COLO668 (cell line): ENCODE measurements around the gene SCGB1A1.
"Not testable (repeated sequence)": the region's sequence is repeated elsewhere in the genome, so short reads cannot be mapped to it uniquely, and the experiment has no call there.

Source experiments
- DNase-seq: peaks from one replicate; lab custom pipeline; 2025; ENCODE audit not compliant: unreplicated experiment; lab: John Stamatoyannopoulos, UW

SCGB1A1 gene

DNA sequence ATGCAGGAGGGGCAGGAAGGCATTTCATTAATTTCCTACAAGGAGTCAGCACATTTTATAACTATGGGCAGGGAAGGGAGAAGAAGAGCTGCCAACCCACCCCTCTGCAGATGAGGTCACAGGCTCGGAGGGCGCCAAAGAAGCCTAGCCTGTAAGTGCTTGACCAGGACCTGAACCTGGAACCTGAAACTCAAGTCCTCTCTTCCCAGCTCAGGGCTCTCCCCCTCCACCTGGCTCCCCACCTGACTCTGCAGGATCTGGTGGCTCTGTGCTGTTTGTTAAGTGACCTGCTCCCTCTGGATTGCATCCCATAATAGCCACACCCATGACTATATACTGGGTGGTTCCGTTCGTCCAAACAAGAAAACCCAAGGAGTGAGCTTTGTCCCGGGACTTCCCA, 27.3 kb downstream of the SCGB1A1 start:
- no peak for DNase-seq

DNA sequence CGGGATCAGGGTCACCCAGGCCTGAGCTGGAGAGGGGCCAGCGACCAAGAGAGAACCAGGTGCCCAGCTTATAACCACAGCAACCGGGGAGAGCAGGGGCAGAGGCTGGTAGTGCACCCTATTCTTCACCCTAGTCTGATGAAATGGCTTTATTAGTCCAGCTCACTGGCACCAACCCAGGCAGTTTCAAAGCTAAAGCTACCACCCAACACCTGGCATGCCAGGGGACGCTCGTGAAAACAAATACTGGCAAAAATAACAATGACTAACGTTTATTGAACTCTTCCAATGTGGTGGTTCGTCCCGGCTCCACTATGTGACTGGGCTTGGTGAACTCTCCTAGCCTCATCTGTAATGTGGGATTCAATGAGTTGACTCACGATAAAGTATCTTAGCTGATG, 30.6 kb downstream of the SCGB1A1 start:
- DNase-seq, result peak; percentile 44

DNA sequence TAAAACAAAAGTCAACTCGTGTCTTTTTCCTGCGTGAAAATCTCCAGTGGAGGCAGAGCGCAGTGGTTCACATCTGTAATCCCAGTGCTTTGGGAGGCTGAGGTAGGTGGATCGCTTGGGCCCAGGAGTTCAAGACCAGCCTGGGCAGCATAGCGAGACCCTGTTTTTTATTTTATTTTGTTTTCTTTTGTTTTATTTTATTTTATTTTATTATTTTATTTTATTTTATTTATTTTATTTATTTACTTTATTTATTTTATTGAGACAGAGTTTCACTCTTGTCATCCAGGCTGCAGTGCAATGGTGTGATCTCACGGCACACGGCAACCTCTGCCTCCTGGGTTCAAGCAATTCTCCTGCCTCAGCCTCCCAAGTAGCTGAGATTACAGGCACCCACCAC, 31.1 kb downstream of the SCGB1A1 start:
- not testable (repeated sequence) for DNase-seq

DNA sequence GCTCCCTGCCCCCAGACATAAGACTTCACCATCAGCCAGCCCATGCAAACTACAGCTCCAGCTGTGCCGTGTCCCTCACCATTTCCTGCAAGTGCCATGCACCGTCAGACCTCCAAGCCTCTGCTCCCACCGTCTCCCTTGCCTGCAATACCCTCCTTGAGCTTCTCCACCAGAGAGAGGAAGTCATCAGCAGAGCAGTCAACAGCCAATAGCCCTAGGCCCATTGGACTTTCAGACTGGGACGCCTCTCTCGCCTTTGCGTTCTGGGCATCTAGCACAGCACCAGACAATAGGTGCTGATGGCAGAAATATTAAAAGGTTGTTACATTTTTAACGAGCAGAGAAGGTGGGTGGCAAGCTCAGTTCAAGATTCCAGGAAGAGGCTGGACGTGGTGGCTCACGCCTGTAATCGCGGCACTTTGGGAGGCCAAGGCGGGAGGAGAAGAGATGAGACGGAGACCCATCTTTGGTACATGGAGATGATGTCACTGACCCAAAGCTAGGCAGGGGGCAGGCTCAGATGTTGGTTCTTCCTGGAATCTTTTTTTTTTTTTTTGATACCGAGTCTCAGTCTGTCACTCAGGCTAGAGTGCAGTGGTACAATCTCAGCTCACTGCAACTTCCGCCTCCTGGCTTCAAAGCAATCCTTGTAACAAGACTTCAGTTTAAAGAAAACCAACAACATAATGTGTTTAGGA, 31.9 kb downstream of the SCGB1A1 start:
- no peak for DNase-seq

DNA sequence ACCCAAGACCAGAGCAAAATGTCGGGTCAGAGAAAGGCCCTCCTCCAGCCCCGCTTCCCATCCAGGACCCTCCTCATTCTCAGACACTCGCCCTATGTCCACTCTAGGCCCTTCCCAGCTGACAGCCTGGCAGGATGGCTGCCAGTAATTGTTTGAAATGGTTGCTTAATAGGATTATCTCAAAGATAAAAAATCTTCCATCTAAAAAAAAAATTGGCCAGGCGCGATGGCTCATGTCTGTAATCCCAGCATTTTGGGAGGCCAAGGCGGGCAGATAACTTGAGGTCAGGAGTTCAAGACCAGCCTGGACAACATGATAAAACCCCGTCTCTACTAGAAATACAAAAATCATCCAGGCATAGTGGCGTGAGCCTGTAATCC, 32.4 kb downstream of the SCGB1A1 start:
- DNase-seq, result no peak

DNA sequence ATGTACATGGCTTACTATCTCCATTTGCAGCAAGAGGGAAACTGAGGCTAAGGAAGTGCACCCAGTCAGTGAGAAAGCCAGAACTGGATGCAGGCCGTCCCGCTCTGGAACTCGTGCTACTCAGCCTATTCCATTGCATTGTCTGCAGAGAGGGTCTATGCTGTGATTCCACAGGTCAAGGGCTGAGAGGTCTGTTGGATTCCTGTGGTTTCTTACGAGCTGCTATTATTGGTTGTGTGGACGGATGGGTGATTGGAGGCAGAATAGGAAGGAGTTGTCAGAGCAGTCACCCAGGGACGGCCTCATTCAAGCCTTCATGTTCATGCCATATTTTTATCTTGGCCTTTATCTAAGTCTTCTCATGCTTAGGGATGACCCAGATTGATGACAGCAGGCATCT, 33.4 kb downstream of the SCGB1A1 start:
- no peak for DNase-seq

DNA sequence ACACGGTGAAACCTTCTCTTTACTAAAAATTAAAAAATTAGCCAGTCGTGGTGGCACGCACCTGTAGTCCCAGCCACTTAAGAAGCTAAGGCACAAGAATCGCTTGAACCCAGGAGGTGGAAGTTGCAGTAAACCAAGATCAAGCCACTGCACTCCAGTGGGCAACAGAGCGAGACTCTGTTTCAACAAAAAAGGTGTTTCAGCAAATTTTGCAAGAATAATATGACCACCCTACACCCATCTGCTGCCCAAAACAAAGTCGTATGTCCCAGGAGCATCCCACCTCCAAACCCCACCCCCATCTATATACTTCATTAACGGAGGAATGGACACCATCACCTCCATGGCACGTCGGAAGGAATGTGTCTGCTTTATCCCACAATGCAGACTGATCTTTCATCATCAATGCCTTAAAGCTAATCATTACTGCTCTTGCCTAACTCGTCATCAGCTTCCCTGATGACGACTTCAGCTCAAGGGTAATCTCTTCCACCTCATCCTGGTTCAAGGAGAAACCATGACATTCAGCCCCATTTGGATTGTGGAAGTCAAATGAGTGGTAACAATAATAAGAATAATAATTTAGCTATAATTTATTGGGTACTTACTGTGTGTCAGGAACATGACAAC, 34.1 kb downstream of the SCGB1A1 start:
- DNase-seq, result no peak

DNA sequence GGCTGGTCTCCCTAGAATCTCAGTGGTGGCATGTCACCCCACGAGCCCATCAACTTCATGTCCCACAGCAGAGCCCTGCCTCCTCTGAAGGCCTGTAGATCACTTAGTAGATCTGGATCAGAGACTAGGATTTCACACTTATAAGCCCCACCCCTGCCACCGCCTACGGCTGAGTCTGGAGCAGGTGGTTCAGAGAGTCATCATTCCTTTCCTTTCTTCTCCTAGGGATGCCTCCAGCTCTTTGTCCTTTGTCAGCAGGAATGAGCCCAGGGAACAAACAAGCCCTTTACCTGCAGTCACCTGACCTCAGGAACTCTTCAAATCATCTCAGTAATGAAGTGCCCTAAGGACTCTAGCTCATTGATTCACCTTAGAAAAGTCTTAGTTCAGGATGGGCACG, 37.8 kb downstream of the SCGB1A1 start:
- DNase-seq, result peak; percentile 35

DNA sequence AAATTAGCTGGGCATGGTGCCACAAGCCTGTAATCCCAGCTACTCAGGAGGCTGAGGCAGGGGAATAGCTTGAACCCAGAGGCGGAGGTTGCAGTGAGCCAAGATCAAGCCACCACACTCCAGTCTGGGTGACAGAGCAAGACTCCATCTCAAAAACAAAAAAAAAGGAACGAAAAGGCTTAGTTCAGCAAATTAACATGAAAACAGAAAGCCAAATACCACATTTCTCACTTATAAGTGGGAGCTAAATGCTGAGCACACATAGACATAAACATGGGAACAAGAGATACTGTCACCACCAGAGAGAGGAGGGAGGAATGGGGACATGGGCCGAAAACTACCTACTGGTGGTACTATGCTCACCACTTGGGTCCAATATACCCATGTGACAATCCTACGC, 38.6 kb downstream of the SCGB1A1 start:
- DNase-seq, result no peak

DNA sequence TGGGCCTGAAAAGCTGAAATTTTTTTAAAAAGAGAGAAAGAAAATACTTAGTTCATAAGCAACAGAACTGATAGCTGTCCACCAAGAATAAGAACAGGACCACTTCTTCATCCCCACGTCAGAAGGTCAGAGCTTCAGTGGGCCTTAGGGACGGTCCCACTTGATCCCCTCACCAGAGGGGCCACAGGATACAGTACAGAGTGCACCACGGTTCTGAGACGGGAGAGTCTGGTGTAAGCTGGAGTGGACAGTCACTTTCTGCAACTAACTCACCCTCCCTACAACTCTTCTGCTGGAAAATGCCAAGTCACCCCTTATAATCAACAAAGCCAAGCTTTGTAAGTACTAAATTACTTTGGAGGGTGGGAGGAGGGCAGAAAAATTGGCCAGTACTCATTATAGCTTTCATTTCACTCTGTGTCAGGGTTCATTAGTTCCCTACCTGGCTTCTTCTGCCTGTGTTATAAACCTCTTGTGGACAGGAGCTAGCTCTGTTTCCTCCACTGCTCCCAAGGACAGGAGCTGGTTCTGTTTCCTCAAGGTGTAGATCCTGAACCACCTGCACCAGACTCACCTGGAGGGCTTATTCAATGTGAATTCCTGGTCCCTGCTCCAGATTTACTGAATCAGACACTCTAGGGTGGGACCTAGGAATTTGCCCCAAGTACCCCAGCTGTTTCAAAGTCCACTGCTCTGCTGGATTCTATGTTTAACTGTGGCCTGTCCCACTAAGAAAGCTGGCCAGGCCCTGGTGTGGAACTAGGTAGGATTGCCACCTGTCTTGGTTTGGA, 39.6 kb downstream of the SCGB1A1 start:
- no peak for DNase-seq

DNA sequence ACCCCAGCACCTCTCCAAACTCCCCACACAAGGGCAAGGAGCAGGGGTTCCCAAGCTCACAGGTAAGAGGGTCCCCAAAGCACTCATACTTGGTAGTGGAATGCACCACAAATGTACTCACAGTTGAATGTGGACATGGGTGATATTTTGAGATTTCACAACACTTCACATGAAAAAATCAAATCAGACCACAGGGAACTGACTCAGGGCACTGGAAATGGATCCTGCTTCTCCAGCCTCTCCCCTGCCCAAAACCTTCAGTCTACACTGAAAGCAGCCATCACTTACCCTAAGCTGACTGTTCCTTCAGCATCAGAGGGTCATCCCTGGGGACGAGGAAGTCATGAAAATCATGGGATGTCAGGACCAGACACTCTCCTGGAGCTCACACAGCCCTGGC, 40.2 kb downstream of the SCGB1A1 start:
- no peak for DNase-seq

DNA sequence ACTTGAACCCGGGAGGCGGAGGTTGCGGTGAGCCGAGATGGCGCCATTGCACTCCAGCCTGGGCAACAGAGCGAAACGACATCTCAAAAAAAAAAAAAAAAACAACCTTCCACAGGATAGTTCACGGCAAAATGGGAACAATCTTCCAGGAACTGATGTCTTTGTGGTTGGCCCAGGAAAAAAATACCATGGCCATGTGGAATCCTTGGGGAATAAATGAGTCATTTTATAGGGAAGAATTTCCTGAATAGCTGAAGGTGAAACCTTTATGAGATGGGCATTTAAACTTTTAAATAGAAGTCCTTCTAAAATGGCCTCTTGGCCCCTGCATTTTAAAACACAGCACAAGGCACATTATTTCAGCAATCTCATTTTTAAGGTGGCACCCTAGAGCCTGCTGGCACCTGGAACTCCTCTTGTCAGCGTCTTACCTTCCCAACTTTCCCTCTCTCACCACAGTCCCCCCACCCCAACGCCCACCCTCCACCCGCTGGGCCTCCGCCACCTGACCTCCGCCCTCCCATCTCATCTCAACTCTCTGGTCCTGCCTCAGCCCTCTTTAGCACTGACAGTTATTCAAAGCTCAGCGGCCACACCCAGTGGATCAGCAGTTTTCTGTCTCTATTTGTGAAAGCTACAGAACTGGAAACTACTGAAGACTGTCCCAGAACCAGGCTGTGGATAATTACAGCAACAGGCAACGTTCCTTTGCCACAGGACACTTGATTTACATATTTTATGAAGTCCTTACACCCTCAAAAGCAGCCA, 43.1 kb downstream of the SCGB1A1 start:
- DNase-seq, result no peak

DNA sequence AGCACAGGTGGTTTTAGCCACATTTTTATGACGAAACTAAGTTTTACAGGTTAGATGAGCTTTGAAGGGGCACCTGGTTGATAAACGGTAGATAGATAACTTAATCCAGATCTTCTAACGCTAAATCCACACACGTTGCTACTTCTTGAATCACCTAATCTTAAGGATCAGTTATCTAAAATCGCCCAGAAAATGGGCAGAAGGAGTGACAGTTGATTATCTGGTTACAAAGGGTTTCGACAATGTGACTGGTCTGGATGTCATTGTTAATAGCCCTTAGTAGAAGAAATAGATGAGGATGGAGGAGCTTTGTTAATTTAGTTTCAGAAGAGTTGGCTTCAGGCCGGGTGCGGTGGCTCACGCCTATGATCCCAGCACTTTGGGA, 43.7 kb downstream of the SCGB1A1 start:
- DNase-seq, result no peak

DNA sequence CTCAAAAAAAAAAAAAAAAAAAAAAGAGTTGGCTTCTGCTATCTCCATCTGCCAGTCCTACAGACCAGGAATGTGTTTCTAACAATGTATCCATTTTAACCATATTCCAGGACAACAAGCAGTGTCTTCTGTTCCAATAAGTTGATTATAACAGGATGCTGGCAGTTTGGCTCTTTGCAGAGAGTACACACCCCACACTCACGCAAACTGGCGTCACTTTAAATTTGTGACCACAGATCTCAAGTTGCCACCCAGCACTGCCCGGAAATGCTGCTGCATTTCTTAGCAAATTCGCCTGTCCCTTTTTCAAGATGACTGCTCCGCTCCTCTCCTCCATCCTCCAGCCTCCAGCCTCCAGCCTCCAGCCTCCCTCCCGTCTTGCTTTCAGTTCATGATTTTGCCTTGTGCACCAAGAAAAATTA, 44.3 kb downstream of the SCGB1A1 start:
- DNase-seq, result no peak

DNA sequence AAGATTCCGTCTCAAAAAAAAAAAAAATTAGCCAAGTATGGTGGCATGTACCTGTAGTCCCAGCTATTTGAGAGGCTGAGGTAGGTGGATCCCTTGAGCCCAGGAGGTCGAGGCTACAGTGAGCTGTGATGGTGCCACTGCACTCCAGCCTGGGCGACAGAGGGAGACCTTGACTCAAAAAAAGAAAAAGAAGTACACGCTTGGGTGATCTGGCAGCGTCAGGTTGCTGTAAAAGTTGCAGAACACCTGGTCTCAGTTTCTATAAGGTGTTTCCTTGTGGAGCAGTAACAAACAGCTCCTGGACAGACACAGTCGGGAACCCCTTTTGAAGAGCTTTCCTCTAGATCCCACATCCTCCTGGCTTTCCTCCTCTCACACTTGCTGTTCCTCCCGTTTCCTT, 45.8 kb downstream of the SCGB1A1 start:
- DNase-seq, result no peak

DNA sequence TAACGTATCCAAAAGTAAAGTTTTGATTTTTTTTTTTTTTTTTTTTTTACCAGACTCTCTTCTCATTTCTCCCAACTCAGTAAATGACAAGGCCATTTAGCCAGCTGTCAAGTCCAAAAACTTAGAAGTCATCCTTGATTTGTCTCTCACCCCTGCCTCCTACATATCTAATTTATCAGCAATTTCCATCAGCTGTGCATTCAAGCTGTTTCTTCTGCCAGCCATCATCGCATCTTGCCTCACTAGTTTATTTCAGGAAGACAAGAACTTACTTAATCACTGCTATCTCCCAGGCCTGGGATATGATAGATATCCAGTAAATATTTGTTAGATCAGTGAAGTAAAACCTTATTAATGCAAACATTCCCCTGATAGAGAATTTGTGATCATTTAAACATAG, 47.6 kb downstream of the SCGB1A1 start:
- DNase-seq, result no peak

DNA sequence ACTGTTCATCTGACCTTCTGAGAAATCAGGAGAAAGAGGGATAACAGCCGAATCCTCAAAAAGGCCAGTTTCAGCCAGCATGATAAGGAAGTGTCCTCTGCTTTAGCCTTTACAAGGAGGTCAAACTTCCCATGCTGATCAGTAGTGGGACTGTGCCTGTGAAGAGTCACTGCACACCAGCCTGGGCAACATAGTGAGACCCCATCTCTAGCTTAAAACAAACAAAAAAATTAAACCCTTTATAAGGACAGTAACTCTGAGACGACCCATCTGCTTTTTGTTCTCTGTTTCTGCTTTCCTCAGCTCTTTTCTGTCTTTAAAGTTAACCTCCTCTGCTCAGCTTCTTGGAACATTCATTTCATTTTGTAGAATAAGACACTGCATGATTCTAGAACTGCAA, 49.7 kb downstream of the SCGB1A1 start:
- DNase-seq, result no peak

DNA sequence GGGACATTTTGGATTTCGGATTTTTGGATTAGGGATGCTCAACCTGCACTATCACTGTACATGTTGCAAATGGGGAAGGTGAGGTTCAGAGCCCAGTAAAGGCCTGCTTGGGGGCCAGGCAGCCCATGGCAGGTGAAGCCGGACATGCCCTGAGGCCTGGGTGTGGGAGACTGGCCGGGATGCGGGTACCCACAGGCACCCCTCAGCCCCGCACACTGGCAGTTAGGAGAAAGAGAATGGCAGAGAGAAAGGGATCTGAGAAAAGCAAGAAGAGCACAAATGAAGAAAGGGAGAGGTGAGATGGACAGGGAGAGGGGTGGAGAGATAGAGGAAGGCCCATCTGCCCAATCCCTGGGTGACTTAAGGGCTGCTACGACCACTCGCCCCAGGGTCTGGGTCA, 52.8 kb downstream of the SCGB1A1 start:
- DNase-seq, result no peak

DNA sequence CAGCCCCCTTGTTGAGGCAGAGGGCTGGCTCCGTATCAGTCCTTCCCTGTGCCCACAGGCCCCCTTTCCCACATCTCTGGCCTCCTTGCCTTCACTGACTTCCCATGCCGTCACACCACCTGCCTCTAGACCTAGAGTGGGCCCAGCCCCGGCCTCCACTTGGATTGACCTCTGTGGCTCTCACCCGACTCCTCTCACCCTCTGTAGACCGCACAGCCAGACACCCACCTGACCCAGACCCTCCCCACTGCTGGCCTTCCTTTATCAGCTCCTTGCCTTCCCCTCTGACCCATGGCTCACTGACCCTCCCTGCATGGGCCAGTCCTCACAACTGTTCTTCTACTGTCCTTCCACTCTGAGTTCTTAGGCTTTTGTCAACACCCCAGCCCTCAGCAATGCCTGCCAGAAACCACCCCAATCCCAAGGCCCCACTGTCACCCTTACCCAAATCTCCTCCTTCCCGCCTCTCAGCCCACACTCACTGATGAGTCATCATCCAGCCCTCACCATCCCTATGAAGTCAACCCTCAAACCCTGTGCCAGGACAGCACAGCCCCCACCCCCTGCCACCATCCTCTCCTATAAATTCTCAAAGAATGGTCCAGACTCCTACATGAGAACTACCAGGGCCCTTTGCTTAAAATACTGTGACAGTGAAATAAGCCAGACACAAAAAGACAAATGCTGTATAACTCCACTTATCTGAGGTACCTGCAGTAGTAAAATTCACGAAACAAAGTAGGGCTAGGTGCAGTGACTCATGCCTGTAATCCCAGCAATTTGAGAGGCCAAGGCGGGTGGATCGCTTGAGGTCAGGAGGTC, 53.4 kb downstream of the SCGB1A1 start:
- DNase-seq, result no peak
